ENCODE data around the gene CDK5.
"Not testable (repeated sequence)": the region's sequence is repeated elsewhere in the genome, so short reads cannot be mapped to it uniquely, and the experiment has no call there.

Gene CDK5

DNA sequence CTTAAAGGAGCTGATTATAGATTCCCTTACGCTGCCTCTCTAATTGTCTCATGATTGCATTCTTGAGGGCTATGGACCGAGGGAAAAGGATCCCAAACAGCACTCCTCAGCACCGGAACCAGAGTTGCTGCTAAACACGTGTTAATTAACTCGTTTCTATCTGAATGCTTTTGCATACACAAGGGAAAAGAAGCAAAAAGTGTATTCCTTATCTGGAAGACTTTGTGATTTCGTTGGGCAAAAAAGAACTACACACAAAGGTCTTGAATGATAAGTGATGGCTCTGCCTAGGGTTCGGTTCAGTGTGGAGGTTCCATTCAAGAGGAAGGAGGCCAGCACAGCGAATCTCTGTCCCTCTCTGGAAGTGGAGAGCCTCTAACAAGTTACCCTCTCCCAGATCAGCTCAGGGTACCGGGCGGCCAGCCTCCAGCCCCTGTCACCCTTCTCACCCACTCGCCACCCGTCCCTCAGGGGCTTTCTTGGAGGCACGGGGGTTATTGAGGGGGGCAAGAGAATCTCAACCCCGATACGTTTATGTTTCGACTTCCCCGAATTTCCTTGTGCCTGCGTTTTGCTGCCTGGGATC is 1.2 kb upstream of the CDK5 start:
- no peak for DNase-seq (ENCODE audit: extremely low read depth in 1 of 2, low read depth in 1 of 2)

DNA sequence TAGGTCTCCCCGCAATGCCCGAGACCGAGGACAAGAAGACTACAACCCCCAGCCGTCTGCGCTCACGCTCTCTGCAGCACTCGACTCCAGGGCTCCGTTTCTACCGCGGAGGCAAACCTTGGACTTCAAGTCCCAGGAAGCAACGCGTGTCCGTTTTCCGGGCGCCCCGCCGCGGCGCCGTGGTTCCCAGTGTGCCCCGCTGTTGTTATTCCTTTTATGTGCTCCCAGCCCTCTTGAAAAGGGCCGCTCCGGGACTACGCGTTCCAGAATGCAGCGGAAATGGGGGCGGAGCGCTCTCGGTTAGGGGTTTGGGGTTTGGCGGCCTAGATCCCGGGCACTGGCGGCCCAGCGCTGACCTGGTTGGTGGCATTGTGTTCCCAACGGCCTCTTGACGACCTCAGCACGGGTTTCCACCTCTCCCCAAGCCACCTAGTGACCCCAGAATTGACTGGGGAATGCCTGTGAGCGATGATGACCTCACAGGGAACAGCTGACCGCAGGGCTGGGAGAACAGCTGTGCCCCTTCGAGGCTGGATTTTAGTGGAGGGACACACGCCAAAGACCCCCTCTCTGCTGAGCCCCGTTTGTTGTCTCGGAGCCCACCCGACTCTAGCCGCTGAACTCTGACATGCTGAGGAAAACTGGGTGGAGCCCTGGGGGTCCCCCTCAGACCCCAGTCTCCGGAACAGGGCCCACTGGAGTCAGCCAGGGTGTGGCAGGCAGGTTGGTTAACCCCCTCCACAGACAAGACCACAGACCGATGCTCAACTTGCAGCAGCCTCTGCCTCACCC is 488 bp upstream of the CDK5 start:
- DNase-seq (ENCODE audit: extremely low read depth in 1 of 2, low read depth in 1 of 2) = peak; percentile 93 to 96

DNA sequence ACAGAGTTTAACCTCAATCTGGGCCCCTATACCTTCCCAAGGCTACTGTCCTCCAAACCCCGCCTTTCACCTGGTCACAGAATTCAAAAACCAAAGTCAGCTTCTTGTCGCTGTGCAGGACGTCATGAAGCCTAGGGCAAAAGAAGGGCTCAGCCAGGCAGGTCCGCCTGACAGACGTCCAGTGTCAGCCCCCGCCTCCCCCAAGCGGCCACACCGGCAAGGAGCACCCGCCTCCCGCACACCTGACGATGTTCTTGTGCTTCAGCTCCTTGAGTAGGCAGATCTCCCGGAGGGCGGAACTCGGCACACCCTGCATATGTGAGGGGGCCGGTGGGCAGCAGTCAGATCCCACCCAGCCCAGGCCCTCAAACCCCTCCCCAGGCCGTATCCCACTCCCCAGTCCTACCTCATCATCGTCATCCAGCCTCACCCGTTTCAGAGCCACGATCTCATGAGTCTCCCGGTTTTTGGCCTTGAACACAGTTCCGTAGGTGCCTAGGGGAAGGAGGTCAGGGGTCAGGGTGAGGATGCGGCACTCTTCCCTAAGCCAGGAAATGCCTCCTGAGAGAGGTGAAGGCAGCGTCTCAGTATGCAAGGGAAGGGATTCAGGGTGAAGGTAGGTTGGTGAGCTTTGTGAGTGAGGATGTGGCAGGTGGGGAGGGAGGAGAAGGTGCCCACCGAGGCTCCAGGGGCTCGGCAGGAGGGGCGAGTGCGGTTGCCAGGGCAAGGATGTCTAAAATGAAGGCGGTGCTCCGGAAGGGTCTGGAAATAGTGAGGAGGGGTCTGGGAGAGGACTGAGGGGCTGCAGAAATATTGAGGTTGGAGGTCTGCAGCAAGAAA is 811 bp downstream of the CDK5 start:
- no peak for DNase-seq (ENCODE audit: extremely low read depth in 1 of 2, low read depth in 1 of 2)

DNA sequence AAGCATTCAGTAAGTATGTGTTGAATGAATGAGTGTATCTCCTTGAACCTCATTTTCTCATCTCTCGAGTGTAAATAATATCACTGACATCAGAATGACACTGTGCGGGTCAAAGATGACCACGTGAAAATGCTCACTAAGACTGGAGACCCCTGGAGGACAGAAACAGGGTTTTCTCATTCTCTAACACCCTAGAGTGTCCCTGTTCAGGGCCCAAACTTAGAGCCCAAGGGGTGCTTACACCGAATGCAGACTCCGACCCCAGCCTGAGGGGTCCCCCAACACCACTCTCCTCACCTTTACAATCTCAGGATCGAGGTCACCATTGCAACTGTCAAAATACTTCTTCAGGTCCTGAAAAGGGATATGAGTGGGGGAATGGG is 1.4 kb downstream of the CDK5 start:
- no peak for DNase-seq (ENCODE audit: extremely low read depth in 1 of 2, low read depth in 1 of 2)

DNA sequence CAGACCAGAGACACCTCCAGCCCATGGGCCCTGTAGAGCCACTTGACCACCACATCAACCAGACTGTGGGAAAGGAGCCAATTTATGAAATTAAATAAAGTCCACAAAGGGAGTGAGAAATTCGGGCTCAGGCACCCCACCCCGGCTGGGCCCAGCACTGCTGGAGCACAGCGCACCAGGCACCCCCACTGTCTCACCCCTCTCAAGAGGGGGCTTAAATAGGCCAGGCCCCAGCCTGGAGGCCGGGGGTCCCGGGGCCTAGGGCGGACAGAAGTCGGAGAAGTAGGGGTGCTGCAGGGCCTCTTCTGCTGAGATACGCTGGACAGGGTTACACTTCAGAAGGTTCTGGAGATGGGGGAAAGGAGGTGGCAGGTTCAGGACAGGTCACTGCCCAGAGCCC is 3.9 kb downstream of the CDK5 start:
- DNase-seq (ENCODE audit: extremely low read depth in 1 of 2, low read depth in 1 of 2) = no peak

GRCh38 chr7:151053096-151053495 is 4.6 kb downstream of the CDK5 start:
- DNase-seq (ENCODE audit: extremely low read depth in 1 of 2, low read depth in 1 of 2) = no peak

DNA sequence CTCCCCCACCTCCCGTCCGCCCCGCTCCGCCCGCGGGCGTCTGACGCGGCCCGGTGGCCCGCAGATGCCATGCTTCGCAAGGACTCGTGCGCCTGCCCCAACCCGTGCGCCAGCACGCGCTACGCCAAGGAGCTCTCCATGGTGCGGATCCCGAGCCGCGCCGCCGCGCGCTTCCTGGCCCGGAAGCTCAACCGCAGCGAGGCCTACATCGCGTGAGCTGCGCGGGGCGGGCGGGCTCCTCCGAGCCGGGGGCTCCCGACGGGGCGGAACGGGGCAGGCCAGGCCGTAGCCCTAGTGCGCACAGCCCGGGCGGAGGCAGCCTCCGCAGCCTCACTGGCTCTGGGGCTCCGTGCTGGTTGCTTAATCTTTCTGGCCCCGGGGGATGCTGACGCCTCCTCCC is 6.6 kb downstream of the CDK5 start:
- DNase-seq (ENCODE audit: extremely low read depth in 1 of 2, low read depth in 1 of 2) = peak in 1 of 2 donors; percentile 26

DNA sequence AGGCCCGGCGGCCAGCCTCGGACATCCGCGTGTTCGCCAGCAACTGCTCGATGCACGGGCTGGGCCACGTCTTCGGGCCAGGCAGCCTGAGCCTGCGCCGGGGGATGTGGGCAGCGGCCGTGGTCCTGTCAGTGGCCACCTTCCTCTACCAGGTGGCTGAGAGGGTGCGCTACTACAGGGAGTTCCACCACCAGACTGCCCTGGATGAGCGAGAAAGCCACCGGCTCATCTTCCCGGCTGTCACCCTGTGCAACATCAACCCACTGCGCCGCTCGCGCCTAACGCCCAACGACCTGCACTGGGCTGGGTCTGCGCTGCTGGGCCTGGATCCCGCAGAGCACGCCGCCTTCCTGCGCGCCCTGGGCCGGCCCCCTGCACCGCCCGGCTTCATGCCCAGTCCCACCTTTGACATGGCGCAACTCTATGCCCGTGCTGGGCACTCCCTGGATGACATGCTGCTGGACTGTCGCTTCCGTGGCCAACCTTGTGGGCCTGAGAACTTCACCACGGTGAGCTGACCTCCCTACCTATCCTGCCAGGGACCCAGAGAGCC is 8.7 kb downstream of the CDK5 start:
- DNase-seq (ENCODE audit: extremely low read depth in 1 of 2, low read depth in 1 of 2) = no peak

DNA sequence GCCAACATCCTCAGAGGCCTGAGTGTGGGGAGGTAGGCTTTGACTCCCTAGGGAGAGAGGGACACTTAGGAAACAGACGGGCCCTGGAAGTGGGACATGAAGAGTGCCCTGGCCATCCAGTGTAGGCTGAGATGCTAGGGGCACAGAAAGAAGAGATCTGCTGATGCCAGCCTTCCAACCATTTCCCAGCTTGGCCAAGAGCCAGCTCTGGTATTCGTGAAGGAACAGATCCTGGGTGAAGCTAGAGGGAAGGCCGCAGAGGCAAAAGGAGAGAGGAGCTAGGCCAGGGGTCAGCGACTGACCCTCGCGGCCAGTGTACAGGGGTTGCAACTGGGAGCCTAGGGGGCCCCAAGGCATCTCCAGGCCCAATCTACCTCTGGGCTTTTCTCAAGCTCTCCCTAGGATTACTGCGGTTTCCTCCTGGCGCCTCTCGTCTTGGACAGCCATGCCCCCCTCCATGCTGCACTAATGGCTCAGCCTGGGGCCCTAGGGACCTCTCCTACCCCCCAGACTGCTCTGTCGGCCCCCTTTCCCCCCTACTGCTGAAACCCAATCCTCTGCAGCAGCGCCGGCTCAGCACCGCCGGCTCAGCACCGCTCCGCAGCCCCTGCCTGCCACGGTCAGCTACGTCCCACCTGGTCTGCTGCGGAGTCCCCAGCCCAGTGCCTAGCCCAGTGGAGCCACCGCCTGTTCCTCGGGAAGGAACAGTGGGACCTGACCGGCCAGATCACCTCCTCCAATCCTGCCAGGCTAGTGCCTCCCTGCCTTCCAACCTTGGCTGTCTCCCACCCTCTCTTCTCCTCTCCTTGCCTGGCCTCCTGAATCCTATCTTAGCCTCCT is 9.5 kb downstream of the CDK5 start, which contains the start of gene ASIC3:
Gene ASIC3 (plus strand): TSS at position 556 of the 840 bp plus-strand sequence. CDS start 355 bp downstream, outside the sequence.
- DNase-seq (ENCODE audit: extremely low read depth in 1 of 2, low read depth in 1 of 2) = no peak

DNA sequence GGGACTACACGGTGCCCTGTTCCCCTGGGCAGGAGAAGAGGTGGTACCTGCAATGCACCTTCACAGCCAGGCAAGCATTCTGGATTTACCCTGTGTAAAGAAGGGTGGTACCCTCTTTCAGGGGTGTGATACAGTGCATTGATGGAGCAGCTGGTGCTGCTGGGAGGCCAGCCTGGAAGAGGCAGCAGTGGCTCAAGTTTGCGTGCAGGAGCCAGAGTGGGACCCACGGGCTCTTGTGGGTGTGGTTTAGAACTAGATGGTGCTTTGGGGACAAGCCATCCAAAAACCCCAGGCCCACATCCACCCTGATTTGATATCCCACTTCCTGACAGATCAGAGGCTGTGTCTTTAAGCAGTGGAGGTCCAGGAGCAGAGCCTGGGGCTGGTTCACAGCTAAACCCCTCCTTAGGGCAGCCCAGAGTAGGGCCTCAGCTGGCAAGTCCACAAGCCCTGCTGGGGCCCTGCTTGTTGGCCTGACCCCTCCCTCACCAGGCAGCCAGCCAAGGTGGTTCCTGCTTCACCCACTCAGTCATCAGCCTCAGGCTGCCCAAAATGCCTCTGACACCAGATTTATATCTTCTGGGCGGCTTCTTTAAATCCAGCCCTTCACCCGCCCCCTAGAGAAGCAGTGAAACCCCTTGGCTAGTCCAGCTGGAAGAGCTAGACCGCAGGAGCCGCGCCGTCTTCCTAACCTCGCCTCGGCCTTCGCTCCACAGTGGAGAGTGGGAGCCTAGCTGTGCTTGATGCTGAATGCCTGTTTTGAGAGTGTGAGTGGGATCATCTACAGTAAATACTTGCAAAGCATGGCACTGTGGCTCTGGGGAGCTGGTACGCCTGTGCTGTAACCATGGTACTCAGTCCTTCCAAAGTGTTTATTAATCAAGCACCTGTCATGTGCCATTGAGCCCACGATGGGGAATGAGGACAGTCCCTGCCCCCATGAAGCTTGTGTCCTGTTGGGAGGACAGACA is 10.8 kb downstream of the CDK5 start:
- no peak for DNase-seq (ENCODE audit: extremely low read depth in 1 of 2, low read depth in 1 of 2)

DNA sequence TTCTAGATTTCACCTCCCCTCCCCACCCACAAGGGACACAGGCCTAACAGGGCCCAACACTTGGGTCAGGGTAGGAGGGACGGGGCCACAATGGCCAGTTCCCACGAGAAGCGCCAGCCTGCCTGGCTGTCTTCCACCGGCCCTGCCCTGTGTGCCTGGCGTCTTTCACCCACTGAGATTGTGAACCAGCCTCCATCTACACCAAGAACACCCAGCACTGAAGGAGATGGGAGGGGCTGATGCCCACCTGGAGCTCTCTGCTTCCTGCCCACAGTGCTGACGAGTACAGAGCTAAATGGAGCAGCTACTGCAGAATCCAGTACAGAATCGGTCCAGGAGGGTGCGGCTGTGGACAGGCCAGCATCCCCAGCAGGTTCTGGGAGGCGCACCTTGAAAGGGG is 11.7 kb downstream of the CDK5 start:
- no peak for DNase-seq (ENCODE audit: extremely low read depth in 1 of 2, low read depth in 1 of 2)

DNA sequence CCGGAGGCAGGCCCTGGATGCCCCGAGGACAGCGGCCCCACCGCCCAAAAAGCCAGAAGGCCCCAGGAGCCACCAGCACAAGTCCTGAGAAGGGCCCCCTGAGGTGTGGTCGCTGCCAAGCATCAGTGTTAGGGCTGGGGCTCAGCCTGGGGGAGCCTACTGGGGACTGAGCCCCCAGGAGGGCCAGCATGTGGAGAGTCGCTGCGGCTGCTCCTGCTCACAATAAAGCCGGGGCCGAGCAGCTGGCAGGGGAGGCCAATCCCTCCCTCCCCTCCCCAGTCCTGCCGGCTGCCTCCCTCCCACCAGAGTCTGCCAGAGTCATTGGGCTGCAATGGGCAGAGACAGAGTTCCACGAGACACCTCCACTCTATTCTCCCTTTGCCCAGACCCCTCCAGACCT is 12.4 kb downstream of the CDK5 start:
- no peak for DNase-seq (ENCODE audit: extremely low read depth in 1 of 2, low read depth in 1 of 2)

DNA sequence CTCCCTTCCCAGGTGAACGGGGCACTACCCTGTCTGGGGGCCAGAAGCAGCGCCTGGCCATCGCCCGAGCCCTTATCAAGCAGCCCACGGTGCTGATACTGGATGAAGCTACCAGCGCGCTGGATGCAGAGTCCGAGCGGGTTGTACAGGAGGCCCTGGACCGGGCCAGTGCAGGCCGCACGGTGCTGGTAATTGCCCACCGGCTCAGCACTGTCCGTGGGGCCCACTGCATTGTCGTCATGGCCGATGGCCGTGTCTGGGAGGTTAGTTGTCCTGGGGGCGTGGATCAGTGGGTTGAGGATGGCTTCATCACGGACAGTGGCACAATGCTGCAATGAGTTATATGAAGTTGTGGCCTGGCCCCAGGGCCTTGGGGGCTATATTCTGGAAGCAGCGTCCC is 13.7 kb downstream of the CDK5 start:
- no peak for DNase-seq (ENCODE audit: extremely low read depth in 1 of 2, low read depth in 1 of 2)

DNA sequence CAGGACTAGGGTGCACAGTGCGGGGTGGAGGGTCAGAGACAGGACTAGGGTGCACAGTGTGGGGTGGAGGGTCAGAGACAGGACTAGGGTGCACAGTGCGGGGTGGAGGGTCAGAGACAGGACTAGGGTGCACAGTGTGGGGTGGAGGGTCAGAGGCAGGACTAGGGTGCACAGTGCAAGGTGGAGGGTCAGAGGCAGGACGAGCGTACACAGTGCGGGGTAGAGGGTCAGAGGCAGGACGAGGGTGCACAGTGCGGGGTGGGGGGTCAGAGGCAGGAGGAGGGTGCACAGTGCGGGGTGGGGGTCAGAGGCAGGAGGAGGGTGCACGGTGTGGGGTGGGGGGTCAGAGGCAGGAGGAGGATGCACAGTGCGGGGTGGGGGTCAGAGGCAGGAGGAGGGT is 14.2 kb downstream of the CDK5 start:
- not testable (repeated sequence) for DNase-seq (ENCODE audit: extremely low read depth in 1 of 2, low read depth in 1 of 2)

DNA sequence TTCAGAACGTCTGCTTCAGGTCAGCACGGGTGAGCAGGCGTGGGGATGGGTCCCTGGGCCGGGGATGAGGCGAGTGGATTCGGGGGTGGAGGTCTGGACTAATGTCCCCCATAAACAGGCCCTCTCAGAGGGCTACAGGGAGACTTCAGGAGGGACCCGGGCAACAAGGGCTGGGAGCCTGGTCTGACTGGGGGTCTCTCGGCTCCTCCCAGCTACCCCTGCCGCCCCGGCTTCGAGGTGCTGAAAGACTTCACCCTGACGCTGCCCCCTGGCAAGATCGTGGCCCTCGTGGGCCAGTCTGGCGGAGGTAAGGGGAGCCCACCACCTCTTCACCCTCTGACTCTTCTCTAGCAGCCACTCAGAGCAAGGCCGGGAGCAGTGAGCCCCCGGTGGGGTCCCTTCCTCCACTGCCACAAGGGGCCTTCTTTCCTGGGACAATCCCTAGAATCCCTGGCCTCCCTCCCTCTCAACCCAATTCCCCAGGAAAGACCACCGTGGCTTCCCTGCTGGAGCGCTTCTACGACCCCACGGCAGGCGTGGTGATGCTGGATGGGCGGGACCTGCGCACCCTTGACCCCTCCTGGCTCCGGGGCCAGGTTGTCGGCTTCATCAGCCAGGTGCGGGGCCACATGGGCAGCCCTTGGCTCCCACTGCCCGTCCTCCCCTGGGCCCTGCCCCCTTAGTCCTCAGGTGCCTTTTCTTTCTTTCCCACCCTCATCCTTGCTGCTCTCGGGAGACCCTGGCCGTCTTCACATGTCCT is 16.9 kb downstream of the CDK5 start:
- no peak for DNase-seq (ENCODE audit: extremely low read depth in 1 of 2, low read depth in 1 of 2)

DNA sequence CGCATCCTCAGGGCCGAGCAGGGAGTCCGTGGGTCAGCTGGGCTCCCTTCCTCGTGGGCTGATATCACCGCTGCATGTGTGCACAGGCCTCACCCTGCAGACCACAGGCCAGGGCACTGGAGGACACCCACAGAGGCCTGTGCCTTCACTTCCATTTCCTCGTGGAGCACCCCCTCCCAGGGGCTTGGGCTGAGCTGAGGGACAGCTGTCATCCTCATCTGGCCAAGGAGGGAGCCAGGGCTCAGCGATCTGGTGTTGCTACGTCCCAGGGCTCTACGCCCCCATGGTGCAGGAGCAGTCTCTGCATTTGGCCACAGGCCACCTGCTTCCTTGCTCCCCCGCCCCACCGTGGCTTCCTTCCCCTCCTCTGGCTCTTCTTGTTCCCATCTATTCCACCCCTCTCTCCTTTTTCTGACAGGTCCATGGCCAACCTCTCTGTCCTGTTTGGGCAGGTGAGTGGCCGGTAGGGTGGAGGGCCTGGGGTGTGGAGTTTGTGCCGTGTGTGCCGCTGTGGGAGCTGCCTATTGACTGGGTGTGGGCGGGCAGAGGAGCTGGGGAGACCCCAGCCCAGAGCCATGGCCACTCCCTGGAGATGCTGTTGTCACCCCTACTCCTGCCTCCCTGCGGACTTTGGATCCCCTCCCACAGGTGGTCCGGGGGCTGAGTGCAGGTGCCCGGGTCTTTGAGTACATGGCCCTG is 17.7 kb downstream of the CDK5 start:
- no peak for DNase-seq (ENCODE audit: extremely low read depth in 1 of 2, low read depth in 1 of 2)

- peak; percentile 13 to 27 for DNase-seq (ENCODE audit: extremely low read depth in 1 of 2, low read depth in 1 of 2)
Observed at GRCh38 chr7:151038951-151039849, 18.5 kb downstream of the CDK5 start.

Data from activated CD8-positive, alpha-beta memory T cell treated with anti-CD3 and anti-CD28 coated beads for 1 hour (primary cell).